GM18873 (cell line): ENCODE measurements around the gene FBRSL1.

Source experiments
- ATAC-seq: cut with Tn5 transposase; IDR thresholded peaks from one replicate; pipeline ENCODE4 v1.9.1; 2021; ENCODE audit warnings: mild to moderate bottlenecking, moderate library complexity, moderate number of reproducible peaks; ENCODE audit not compliant: unreplicated experiment, low FRiP score

FBRSL1 gene

DNA sequence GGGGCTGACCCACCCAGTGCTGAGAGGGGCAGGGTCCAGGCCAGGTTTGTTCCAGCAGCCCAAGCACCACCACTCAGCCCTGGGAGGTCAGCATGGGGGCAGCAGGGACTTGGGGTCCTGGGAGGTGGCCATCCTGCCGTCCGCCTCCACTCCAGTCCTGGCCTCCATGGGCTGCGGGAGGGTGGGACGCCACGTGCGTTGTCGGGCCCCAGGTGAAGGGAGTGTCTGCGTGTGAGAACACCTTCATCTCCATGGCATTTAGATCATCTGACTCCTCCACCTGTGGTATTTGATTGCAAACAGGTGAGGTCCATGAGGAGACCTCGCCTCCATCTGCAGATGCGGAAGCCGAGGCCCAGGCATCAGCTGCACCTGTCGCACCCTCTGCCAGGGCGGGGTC is 44.1 kb downstream of the FBRSL1 start:
- no peak for ATAC-seq

DNA sequence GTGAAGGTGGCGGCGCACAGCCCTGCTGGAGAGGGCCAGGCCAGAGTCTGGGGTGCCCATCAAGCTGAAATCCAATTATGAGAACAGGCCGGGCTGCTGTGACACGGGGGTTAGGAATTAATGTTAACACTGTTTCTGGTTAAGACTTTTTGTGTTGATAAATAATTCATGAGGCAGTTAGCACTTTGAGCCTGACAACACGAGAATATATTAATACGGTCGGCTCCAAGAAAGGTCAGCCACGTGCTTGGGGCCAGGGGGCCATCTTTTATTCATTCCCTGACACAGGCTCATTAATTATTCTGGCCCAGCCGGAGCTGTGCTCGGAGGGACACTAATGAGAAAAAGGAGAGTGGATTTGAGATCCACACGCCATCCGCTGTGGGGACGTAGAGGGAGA is 45.1 kb downstream of the FBRSL1 start:
- ATAC-seq: no peak

DNA sequence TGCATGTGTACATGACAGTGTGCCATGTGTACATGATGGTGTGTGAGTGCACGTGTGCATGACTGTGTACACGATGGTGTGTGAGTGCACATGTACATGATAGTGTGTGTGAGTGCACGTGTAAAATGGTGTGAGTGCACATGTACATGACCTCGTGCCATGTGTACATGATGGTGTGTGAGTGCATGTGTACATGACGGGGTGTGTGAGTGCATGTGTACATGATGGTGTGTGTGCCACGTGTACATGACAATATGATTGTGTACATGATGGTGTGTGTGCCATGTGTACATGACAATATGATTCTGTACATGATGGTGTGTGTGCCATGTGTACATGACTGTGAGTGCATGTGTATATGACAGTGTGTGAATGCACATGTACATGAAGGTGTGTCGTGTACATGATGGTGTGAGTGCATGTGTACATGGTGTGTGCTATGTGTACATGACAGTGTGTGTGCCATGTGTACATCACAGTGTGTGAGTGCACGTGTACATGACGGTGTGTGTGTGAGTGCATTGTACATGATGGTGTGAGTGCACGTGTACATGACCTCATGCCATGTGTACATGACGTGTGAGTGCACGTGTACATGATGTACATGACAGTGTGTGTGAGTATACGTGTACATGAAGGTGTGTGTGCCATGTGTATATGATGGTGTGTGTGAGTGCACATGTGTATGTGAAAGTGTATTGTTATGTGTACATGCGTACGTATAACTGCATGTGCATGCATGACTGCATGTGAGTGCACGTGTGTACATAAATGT is 46.3 kb downstream of the FBRSL1 start:
- ATAC-seq: no peak

DNA sequence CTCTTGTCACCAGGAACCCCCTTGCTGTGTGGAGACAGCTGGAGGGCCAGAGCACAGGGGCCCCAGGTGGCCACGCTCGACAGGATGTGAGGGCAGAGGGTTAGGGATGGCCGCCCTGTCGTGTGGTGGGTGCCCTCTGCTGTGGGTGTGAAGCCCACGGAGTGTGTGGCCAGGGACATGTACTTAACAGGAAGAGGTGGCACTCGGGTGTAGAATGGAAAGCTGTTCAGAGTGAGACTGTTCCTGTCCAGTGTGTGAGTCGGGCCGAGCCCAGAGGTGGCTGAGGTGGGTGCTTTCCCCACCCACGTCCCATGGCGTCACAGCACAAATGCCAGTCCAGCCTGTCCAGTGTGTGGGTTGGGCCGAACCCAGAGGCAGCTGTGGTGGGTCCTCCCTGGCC is 47.1 kb downstream of the FBRSL1 start:
- no peak for ATAC-seq

DNA sequence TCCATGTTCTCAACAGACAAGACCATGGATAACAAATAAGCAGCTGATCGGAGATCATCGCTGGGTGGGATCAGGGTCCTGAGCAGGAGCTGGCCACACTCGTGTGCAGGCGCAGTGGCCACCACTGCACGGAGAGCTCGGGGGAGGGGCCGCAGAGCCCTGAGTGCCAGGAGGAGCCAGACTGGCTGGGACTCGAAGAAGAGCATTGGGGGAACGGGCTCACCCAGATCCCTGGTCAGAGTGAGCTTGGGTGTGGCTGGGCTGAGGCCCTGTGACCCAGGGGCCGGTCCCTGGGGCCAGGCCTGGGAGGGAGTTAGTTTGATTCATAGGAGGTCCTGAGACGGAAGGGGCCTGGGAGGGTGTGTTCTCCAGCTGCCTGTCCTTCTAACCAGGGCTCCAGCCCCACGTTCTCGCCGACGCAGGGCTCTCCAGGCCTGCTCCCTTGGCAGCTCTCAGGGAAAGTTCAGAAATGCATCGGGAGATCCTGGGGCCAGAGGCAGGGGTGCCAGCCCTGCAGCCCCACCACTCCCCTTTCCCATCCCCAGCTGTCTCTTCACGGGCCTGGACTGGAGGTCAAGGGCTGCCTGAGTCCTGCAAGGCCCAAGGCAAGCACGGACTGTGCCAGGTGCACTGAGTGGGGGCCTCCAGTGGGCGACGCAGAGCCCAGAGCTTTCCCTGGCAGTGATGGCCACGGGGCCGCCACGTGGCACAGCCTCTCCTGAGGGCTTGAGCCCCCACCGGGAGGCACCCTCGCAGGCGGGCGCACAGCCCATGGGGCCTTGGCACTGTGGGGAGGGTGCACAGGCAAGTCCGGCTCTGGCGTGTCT is 48.1 kb downstream of the FBRSL1 start:
- ATAC-seq: no peak

DNA sequence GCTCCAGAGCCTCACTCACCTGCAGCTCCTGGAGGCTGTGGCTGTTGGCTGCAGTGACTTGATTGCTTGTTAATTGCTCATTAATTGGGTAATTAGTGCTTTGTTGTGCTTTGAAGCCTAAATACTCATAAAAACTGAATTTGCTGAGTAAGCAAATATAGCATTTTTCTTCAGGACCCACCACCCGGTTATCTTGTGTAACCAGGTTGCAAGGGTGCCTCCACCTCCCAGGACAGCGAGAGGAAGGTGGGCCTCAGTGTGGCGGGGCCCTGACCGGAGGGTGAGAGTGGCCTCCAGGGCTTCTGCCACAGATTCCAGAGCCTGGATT is 48.7 kb downstream of the FBRSL1 start:
- no peak for ATAC-seq

DNA sequence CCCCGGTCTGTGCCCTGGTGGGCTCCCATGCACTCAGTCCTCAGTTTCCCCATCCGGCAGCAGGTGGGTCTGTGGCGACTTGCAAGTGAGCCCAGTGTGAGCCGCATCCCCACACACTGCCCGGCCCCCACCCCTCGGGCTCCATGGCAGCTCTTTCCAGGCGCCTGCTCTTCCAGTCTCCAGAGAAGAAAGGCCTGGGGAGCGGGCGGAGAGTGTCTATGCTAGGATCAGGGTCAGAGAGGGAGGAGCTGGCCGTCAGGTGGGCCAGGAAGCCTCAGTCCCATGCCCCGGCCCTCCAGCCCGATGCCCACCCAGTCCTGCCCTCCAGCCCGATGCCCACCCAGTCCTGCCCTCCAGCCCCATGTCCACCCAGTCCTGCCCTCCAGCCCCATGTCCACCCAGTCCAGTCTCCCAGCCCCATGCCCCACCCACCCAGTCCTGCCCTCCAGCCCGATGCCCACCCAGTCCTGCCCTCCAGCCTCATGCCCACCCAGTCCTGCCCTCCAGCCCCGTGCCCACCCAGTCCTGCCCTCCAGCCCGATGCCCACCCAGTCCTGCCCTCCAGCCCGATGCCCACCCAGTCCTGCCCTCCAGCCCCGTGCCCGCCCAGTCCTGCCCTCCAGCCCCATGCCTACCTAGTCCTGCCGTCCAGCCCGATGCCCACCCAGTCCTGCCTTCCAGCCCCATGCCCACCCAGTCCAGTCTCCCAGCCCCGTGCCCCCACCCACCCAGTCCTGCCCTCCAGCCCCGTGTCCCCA is 49.2 kb downstream of the FBRSL1 start:
- no peak for ATAC-seq

DNA sequence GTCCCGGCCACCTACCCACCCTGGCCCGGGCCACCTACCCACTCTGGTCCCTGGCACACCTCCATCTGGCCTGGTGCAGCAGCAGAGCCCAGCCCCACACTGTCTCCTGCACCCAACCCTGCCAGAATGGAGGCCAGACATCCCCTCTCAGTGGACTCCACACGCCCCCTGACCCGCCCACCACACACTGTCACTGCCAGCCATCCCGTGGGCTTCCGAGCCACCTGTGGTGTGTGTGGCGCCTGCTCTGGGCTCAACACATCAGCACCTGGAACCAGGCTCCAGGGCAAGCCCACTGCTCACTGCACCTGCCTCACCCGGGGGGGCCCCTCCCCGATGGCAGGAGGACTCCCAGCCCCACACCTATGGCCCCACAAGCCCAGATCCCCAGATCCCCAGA is 50.5 kb downstream of the FBRSL1 start:
- ATAC-seq: no peak

DNA sequence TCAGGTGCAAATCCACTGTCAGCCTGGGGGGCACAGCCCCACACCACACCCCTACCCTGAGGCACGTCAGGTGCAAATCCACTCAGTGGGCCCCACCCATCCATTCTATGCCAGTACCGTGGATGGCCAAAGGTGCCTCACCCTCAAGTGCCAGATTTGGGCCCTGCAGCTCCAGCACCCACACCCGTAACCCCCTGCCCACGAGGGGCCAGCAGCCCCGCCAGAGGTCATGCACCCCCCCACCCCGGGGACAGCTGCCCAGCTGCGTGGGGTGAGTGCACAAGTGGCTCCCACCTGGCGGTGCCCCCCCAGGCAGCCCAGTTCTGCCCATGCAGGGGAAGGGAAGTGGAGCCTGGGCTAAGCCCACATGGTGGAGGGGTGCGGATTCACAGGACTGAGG is 51.2 kb downstream of the FBRSL1 start:
- no peak for ATAC-seq

DNA sequence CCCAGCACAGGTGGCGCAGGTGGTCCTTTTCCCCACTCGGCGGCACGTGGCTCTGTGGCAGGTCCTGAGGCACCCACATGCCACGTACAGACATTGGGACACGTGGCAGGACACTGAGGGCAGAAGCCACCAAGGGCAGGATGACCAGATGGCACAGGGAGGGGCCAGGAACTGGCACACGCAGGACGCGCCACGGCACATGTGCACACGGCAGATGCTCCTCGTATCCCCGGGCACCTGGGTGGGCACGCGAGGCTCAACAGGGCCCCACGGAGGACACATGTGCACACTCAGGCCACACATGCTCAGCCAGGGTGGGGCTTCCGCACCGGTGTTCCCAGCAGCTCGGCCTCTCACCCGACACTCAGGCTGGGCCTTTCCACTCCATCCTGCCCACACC is 52.0 kb downstream of the FBRSL1 start:
- ATAC-seq: no peak

DNA sequence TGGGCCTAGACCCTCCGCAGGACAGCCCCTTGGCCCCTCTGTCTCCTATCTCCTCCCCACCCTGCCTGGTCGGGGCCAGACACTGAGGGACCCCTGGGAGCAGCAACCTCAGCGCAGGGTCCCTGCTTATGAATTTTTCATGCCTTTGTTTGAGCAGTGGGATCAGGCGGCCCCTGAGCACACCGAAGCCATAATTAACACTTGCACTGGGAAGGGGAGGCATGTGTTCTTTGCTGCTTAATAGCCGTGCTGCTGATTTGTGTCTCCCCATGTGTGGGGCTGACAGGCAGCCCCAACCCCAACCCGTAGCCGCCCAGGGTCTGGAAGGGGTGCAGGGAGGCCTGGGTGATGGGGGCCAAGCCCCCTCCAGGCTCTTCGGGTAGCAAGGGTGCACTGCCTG is 52.7 kb downstream of the FBRSL1 start:
- ATAC-seq: no peak

DNA sequence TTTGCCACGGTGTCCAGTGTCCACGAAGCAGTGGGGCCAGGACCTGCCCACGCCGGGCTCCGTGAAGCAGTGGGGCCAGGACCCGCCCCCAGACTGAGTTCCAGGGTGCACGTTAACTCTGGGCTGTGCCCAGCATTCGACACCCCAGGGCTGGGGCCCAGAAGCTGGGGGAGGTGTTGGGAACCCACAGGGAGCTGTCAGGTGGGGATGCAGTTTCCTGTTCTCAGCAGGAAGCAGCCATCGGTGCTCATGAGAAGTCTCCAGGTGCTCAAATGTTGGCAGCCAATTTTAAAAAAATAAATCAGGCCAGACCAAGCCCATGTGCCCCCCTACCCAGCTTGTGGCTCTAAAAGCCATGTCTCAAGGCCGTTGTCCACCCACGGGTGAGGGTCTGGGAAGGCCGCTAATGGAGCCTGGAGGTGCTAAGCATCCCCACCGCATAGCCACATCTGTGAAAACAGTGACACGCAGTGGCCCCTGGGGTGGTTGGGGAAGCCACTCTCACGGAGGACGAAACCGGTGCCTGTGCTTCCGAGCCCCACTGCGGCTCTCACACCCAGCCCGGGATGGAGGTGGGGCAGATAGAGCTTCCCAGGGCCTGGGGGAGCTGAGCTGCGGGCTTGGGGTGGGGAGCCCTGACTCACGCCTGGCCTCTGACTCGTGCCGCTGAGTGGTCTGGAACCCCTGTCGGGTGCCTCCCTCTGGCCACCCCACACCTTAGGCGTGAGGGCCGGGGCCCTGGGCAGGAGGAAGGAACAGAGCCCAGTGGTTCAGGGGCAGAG is 53.5 kb downstream of the FBRSL1 start:
- ATAC-seq: no peak

DNA sequence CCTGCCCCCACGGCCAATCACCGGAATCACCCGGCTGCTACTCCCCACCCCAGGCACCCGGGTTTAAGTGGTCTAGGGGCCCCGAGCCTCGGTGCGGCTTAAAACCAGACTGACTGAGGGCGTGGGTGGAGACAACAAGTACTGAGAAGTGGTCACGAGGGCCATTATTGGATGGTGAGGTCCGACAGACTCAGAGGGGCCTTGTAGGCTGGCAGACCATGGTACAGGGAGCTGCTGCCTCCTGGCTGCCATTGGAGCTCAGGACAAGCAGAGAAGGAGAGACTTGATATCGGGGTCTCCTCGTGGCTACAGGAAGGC is 54.1 kb downstream of the FBRSL1 start:
- ATAC-seq: no peak

DNA sequence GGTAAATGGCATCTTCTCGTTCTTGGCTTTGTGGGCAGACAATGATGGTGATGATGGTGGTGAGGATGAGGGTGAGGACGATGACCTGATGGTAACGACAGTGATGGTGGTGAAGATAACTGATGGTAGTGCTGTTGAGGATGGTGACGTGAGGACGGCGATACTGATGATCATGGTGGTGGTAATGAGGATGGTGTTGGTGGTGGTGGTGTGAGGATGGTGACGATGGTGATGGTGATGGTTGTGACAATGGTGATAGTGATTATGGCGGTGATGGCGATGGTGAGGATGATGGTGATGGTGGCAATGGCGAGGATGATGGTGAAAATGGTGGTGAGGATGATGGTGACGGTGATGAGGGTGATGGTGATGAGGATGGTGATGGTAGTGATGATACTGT is 54.5 kb downstream of the FBRSL1 start:
- no peak for ATAC-seq

DNA sequence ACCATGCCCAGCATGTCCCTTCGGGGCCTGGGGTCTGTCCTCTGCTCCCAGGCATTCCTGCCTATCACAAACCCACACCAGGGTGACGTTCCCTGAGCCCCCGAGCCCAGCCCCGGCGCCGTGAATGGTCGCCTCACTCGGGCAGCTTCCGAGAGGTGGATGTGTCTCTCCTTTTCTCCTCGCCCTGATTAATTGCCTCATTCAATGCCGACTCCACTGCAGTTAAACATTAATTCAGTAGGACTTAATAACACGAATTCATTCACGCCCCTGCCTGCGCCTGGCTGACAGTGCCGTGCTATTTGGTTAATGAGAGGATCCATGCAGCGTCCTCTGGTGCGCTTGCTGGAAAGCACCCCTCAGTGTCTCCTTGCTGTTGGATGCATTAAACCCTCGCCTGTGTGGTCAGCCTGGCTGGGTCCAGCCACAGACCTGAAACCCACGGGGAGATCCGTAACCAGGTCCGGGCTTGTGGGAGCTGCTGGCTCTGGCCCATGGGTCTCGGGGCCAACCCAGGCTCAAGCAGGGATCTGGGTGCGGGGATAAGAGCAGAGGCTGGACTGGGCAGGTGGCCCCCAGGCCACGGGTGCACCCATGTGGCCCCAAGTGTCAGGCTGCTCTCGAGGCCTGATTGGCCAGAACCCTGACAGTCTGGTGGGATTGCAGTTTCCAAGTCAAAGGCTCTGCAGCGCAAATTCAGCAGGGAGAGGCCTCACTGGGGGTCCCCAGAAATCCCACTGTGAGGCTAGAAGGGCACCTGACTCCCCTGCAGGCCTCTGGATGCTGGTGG is 55.4 kb downstream of the FBRSL1 start:
- ATAC-seq: no peak

DNA sequence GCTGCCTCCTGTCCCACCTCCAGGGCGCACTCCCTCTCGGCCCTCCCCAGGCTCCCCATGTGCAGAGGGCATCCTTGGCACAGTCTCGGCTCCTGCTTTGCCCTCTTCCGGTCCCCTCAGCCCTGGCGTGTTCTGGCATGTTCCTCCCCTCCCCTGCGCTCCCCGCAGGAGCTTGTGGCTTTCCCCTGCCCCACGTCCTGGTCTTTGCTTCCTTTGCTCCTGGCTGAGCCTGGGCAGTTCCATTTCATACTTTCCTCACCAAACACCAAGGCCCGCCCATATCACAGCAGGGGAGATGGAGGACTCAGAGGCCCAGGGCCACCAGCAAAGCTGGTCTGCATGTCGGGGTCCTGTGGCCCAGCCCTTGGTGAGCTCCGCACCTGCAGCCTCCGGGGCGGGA is 56.0 kb downstream of the FBRSL1 start:
- no peak for ATAC-seq

DNA sequence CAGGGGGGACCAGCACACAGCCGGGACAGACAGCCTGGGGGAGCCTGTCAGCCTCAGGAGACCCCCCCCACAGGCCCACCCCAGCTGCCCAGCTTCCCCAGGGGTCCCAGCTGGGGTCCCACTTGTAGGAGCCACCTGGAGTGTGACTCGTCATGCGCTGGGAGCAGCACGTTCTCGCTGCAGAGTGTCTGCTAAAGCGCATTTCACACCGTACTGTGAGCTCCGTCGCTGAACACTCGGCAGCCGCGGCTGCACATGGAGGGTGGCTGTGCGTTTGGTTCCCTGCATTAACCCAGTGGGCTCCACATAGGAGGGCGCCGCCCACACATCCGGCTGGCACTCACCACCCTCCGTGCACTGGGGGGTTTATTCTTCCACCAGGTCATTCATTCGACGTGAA is 56.7 kb downstream of the FBRSL1 start:
- ATAC-seq: no peak

DNA sequence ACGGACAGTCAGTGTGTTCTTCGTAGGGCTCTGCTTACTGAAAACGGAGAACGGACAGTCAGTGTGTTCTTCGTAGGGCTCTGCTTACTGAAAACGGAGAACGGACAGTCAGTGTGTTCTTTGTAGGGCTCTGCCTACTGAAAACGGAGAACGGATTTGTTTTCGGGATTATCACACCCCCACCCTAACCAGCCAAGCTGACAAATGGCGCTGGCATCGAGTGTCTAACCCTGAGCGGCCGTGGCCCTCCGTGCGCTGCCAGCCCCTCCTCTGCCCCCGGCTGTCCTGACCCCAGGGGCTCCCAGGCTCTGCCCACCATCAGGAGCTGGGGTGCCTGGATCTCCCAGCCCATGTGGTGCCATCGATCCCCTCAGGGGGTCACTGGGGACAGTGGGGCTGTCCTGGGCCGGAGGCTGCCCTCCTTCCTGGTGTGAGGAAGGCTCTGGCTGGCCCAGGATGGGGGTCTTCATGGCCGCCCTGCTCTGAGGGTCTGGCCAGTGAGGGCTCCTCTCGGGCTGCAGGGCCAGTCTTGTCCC is 57.3 kb downstream of the FBRSL1 start:
- no peak for ATAC-seq

DNA sequence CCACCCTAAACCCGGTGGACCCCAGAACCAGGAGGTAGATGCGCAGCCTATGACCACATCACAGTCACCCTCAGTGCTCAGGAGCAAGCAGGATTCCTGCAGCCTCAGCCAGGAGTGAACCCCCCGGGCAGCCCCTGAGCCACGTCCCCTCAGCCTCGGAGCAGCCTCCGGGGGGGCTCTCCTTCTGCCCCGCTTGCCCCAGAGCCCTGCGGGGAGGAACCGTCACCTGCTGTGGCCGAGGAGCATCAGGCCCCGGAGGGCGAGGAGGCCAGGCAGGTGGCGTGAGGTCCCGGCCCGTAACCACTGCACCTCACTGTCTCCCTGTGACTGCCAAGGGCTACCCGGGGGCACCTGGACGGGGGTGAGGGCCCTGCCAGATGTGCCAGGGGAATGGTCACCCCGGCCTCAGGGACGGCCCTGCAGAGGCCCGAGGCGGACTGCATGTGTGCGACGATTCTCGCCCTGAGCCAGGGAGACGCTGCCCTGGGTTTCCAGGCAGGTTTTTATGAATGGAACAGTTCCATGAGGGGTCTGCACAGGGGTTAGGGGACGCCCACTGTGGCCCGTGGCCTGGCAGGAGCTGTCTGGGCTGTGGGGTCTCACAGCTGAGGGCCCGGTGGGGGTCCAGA is 58.6 kb downstream of the FBRSL1 start:
- no peak for ATAC-seq
